HTR-8/SVneo (cell line): ENCODE data around the gene HIVEP2.

Experiments used
- DNase-seq: peaks from one replicate; pipeline ENCODE4 v3.0.0; 2011; ENCODE audit warnings: low spot score, mixed read lengths; ENCODE audit not compliant: insufficient read length
- FAIRE-seq: peaks from 2 replicates; lab custom pipeline; 2011; peaks lifted over from hg19 to GRCh38; lab: Jason Lieb, UNC

Gene HIVEP2

DNA sequence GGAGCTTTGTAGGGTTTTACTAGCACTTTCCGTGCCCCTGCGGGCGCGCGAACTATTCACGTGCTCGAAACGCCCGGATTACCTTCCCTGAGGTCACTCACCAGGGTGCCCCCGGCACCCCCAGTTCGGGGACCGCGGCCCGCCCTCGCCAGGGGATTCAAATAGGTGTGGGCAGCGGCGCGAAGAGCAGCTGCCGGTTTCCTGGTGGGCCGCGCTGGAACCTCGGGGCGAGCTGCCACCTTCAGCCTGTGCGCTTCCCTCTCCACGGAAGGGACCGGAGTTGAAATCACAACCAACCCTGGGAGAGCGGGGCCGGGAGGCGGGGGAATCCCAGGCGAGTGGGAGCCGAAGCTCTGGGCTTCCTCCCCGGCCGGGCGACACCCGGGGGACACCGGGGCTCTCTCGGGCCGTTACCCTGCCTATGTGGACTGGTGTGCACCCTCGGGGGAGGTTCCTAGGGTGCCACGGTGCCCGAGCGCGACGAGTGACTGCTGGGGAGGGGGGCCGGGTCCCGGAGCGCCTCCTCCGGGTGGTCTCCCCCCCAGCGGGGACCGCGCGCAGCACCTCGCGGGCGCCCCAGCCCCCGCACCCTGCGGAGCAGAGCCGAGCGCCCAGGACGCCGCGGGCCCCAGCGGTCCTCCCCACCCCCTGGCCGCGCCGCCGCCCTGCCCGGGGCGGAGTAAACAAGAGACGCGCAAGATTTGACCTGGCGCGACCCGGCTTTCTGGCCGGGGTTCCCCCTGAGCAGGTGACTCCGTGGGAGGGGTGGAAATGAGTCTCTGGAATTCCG is 2.1 kb upstream of the HIVEP2 start:
- DNase-seq: peak; percentile 74
- no peak for FAIRE-seq

DNA sequence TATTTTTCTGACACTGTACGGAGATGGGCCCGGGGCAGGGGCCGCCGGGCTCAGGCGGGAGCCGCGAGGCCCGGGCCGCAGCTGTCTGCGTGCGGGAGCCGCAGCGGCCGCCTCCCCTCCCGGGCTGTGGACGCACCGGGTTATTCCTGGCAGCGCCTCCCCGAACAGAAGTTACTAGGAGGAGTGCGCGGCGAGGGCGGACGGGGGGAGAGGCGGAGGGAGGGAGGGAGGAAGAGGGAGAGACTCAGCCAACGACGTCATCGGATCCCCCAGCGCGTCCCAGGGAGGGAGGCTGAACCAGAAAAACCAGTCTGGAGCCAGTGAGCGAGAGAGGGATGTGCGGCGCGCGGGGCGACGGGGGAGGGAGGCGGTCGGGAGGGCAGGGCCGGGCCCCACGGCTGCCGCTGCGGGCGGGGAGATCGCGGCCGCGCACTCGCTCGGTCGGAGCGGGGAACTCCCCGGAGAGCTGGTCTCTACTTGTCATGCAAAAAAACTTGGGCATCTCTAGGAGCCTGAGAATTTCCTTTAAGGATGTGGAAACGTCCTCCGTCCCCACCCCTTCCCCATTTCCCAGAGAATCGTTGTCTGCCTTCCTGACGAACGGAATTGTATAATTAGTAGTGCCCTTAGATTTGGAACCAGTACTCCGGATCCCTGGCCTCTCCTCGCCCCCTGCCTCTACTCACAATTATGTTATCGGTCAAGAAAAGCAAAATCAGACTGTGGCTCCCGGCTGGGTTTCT is 1.4 kb upstream of the HIVEP2 start:
- peak; percentile 73 for FAIRE-seq
- DNase-seq: peak; percentile 86

DNA sequence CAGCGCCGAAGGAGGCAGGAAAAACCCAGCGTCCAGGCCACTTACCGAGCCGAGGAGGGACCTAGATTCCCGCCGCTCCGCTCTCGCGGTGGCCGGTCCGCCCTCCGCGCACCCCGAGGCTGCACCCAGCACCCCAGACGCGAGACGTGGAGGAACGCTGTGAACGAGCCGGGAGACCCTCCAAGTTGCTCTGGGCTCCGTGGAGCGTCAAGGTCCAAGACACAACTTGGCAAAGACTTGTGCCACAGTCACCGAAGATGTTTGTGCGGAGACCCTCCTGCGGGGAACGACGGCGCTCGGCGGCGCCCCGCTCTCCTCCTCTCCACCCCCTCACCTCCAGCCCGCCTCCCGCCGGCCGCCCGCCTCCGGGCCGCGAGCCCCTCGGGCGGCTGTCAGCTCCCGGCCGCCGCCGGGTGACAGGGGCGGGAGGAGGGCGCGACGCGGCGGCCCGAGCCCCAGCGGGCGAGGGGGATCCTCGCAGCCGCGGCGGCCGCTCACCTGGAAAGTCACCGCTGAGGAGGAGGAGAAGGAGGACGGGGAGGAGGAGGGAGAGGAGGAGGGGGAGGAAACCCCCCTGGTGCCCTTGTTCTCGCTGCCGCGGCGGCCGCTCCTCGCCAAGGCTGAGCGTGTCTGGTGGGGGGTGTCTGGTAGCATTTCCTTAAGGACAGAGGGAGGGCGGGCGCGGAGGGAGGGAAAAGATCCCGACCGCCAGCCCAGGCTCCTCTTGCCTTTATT is 637 bp upstream of the HIVEP2 start:
- DNase-seq (no peak), FAIRE-seq (no peak)

DNA sequence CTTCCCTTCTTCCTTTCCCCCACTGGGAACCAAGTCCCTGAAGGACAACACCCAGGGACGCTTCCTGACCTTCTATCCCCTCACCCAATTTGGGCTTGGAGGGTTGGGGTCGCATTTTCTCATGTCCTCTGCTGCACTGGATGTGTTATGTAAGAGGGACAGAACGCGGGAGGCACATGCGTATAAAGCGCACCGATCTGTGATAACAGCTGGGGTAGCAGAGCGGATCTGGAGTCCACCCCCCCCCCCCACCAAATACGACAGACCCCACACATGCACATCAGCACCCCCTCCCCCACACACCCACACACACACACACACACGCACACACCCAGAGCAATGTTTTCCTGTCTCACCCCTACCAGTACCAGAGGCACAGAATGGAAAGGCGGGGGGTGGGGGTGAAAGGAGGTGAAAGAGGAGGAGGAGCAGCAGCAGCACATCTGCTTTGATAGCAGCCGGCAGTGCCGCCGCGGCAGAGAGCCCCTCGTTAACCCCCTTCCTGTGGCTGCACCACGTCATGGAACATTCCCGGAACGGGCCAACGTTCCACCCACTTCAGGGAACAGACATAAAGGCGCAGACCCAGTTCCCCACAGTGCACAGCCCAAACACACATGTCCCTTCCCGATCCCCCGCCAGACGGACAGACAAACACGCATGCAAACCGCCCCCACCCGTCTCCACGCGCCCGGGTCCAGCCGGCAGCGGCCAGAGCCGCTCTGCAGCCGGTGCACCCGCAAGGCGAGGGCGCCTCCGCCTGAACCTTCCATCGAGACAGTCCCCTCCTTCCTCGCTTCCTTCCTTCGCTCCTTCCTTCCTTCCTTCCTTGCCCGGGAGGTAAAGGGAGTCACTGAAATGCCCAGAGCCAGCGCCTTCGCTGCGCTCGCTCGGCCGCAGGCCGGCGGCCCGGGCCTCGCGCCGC is 590 bp downstream of the HIVEP2 start:
- FAIRE-seq (peak; percentile 40), DNase-seq (peak; percentile 67)

DNA sequence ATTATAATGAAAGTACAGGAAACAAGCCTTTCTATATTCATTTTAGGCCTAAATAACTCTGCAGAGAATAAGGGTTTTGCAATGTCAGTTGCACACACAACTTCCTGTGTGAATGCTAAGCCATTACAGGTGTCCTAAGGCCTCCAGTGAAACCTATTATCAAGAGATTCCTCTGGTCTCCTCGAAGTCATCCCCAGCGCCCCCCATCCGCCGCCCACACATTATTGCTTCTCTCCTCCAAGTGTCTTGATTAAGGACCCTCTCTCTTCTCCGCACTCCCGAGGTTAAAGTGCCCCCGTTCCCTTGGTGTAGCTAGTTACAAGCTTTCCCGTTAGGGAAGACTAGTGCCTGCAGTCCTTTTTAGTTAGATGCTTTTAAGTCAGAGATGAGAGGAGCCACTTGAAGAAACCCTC is 1.3 kb downstream of the HIVEP2 start:
- DNase-seq (no peak), FAIRE-seq (no peak)

DNA sequence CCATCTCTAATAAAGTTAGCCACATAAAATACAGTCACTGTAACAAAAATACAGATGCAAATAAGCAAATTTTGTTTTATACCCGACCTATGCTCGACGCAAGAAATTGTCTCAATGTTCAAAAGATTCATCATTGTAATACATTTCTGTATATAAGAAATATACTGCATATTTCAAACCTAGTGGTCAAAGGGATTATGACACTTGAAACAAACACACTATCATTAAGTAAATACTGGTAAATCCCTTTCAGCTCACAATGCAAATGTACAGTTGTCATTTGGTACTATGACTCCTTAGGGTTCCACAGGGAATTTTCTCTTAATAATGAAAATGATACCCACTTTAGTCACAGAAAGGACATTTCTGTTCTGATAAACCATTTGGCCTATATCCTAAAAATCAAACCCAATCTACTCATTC is 2.2 kb downstream of the HIVEP2 start:
- FAIRE-seq: no peak
- DNase-seq: no peak

DNA sequence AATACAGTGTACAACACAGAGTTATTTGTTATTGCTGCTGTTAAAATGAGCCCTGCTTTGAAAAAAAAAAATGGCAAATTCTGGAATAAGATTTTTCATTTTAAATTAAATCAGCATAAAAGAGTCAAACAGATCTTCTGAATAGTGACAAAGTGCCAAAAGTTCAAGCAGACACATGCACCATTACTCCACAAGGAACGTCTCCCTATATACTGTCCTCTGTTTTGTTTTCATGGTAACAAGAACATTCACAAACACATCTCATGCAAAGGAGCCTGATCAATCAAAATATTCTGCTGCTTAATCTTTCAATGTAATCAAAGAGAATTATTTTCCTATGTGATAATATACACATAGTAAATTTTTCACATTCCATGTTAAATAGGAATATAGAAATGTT is 2.7 kb downstream of the HIVEP2 start:
- DNase-seq (no peak), FAIRE-seq (no peak)

DNA sequence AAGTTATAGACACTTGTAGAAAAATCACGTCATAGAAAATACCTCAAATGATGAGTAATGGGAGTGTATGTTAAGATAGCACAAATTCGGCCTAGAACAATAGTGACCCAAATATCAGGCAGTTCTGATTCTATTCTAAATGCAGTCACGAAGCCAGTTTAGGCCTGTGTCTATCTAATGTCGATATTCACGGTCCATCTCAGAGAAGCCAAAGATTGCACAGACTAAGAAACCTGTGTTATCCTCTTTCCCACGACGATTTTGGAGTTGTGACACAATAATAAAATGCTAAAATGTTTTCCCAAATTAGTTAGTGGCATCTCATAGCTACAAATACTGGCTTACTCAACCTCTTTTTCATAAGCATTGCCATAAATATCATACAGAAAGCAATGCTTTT is 4.0 kb downstream of the HIVEP2 start:
- FAIRE-seq (no peak), DNase-seq (no peak)

DNA sequence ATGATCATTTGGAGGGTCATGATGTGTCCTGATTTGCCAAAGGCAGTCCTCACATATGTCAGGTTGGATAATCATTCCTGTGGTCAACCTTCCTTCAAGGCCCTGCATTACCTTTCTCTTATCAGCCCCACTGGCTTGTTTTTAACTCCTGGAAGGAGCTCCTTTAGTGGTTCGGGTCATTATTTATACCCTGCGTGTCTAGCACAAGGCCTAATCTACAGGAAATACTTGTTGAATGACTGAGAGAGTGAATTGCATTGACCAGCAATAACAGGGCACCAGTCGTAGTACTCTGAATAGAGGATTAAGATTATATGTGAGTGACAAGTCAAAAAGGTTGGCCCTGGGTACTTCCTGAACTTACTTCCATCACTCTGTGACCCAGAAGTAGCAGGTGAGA is 4.5 kb downstream of the HIVEP2 start:
- FAIRE-seq (no peak), DNase-seq (no peak)

DNA sequence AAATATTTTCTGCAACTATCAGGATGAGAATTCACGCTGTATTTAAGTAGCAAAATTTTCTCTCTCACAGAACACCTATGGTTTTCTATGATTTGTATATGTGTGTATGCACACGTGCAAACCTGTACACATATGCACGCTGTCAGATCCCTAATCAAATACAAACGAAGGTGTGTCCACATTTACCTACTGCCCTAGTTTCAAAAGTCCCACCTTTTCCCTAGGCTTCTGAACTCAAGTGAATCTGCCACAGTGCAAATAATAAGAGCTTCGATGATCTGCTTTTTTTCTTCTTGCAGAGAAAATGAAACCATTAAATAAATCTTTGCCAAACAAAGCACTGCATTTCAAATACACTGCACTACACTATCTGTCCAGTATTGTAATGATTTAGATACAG is 6.5 kb downstream of the HIVEP2 start:
- FAIRE-seq (no peak), DNase-seq (no peak)

DNA sequence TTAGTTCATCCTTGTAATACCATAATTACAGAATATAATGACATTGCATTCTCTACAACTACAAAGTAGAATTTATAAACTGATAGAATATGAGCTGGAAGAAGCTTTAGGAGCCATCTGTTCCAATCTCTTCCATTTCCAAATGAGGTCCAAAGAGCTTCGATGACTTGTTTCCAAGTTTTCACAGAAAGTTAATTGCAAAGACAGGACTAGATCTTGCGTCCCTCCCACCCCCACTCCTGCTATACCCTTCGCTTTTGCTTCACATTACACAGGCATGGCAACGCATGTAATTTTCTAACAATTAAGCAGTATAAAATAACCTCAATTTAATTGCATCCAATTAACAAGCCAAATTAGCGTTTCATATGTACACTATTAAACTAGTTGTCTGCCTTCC is 7.0 kb downstream of the HIVEP2 start:
- FAIRE-seq (no peak), DNase-seq (no peak)

DNA sequence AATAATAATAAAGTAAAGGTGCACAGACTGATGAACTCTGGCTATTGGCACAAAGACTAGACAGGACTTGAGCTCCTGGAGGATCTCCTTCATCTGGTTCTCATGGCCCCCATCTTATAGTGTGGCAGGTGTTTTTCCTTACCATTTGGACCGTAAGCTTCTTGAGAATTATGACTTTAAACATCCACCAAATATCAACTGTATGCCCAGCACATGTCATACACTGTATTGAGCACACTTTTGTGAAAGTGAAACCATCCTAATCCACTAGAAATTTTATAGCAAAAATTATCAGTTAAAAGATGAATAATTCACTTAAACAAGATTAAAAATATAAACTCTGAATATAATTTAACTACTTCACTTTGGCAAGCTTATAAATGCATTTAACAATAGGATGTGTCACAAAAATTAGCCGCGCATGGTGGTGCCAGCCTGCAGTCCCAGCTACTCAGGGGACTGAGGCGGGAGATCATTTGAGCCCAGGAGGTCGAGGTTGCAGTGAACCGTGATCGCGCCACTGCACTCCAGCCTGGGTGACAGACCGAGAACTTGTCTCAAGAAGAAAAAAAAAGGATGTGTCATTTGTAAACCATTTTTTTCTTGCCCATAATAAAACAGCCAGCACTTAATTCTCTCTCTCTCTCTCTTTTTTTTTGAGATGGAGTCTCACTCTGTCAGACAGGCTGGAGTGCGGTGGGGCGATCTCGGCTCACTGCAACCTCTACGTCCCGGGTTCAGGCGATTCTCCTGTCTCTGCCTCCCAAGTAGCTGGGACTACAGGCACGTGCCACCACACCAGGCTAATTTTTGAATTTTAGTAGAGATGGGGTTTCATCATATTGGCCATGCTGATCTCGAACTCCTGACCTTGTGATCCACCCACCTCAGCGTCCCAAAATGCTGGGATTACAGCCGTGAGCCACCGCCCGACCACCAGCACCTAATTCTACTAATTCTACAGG is 9.1 kb downstream of the HIVEP2 start:
- DNase-seq: no peak
- no peak for FAIRE-seq

DNA sequence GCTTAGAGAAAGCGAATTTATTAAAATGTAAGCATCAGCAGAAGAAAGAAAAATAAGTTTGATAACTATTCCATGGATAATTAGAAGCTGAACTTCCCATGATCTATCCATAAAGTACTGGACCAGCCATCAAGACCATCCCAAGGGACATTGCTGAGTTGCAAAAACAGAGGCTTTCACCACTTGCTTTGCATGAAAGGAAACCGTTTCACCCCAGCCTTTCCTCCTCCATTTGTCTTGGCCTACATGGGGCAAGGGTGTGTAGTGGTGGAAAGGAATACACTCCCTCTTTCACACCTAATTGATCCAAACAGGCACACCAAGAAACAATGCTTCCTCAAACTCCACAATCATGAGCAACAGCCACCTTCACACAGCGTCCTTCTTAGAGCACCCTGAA is 10.4 kb downstream of the HIVEP2 start:
- FAIRE-seq (no peak), DNase-seq (no peak)

DNA sequence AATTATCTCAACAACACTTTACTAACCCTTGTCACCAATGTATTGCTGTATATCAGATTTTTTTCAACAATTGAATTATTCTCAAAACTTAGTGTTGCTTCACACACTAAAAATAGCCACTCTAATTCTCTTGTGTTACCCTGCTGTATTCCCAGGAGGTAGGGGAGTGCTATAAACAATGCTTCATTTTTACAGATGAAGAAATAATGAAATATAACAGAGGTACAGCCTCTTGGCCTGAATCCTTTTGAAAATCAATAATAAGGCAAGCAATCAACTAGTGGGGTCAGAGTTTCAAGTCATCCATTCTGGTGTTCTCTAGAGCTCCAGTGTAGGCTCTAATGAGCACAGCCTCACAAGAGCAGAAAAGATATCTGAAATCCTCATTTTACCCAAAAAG is 10.9 kb downstream of the HIVEP2 start:
- no peak for DNase-seq
- FAIRE-seq: no peak

DNA sequence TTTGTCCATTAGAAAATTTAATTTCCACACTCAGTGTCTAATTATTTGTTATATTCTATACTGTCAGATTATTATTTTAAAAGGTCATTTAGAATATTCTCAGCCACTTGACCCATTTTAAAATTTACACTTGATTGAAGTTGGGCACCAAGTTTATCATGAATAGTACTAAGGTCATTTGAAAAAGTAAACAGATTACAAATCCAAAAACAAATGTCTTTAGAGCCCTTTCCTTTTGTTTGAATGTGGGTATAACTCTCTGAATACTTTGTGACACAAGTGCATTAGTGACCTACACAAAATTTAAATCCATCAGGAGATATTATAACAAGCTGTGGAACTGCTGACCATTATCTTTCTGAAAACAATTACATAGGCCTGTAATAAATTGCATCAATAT is 11.3 kb downstream of the HIVEP2 start:
- no peak for DNase-seq
- FAIRE-seq: no peak

DNA sequence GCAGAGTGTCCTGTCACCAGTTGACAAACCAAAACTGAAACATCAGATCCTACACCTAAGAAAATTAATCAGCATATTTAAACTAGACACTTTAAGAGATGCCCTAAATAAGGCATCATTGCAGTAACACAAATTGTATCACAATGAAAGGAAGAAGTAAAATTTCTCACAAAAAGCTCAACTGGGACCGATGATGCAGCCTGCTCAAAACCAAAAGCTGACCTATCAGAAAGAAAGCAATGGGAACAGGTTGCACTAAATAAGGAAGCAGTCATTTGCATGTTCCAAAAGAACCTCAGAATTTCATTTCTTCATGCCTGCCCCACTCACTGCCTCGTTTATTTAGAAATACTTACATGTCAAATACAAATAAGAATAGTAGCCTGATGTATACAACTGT is 12.1 kb downstream of the HIVEP2 start:
- no peak for DNase-seq
- FAIRE-seq: no peak

DNA sequence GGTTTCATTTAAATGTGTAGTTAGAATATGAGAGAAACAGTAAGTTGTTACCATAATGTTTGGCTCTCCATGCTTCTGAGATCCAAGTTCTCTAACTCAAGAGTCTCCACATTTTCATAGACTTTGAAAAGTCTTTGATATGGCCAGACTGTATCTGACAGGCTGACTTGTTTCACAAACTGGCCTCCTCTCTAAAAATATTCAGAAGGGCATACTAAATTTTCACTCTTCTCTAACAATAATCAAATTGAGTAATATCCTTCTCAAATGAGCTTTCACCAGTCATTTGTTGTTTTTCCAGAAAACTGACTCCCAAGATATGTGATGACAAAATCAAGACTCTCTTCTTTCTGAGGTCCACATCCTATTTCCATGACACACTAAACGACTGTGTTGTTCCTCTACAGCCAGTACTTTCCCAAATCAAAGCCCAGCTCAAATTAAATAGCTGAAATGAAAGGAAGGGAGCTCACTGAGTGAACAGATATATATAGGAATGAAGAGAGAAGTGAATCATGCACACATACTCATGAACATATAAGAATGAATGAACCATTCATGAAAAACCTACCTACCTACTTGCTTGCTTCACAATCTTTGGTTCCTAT is 15.1 kb downstream of the HIVEP2 start:
- no peak for FAIRE-seq
- no peak for DNase-seq

DNA sequence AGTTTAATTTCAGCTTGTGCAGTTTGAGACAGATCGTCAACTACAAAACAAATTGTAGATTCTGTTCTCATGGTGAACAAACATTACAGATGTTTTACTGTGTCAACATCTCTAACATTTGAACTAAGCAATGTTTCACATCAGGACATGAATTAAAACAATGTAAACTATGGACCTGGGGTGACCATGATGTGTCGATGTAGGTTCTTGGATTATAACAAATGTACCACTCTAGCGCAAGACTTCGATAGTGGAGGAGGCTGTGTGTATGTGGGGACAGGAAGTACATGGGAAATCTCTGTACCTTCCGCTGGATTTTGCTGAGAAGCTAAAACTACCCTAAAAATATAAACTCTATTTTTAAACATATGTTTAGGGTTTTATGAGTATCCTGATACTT is 17.1 kb downstream of the HIVEP2 start:
- DNase-seq: no peak
- no peak for FAIRE-seq

DNA sequence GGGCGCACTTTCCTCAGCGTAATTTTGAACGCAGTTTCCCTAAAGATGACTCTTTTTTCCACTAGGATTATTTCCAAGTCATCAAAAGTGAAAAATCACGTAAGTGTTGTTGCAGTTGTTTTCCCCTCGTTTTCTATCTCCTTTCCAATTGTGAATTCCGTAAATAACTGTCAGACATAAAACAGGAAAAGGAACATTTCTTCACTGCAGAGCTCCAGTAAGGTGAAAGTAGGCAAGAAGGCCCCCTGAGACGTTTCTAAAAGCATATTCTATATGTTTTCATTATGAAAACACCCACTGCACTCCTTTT is 17.8 kb downstream of the HIVEP2 start:
- DNase-seq (no peak), FAIRE-seq (no peak)
